ENCODE data around the gene IGFBP6.
"Not testable (repeated sequence)": the region's sequence is repeated elsewhere in the genome, so short reads cannot be mapped to it uniquely, and the experiment has no call there.

The IGFBP6 gene

DNA sequence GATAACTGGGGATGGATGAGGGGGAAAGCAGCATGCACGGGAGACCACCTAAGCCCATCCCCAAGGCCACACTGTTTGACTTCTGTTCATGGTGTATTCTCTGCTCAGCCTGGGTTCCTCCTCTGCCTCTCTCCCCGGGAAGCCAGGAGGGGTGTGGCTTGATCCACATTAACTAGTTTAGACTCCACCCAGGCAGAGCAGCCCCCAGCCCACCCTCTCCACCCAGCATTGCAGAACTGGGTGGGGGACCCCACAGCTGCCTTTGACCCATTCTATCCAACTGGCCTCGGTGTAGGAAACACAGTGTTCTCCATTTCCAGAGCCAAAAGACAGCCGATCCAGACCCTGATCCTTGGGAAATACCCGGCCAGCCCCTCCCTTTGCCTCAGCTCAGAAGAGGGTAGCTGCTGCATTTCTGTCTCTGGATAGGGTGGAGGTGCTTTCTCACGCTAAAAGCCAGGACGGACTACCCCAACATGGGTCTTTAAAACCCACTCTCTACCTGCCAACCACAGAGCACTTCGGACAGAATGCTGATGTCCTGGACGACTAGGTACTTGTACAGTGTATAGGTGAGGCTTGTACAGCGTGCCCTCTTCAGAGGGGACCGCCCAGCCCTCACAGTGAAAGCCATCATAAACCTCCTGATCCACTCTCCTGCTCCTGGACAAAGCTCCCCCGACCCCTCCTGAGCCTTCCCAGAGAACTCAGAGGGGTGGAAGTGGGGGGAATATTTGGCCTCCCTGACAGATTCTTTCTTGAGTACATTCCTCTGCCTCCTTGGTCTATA is 27.7 kb upstream of the IGFBP6 start:
- no peak for DNase-seq

DNA sequence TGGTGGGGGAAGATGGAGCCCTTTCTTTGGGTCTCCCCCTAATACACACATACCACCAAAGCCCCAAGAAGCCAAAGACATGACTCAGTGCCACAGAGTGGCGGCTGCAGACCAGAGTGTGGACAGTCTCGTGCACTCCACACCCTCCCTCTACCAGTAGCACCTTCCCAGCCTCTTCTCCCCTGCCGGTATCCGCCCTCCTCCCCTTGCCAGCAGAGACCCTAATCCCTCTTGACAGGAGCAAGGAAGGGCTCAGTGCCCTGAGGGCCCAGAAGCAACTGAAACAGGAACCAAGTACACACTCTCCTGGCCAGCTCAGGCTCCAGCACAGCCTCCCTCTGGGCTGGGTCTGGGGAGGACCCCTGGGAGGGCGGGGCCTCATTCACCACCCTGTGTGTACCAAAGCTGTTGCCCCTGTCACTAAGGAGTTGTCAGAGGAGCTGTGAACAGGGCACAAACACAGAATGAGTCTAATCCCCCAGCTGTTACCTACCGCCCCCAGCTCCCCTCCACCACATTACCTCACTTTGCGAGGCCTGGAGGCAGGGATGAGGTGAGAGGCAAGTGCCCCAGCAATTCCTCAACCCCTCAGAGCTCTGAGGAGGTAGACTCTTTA is 26.5 kb upstream of the IGFBP6 start:
- no peak for DNase-seq

DNA sequence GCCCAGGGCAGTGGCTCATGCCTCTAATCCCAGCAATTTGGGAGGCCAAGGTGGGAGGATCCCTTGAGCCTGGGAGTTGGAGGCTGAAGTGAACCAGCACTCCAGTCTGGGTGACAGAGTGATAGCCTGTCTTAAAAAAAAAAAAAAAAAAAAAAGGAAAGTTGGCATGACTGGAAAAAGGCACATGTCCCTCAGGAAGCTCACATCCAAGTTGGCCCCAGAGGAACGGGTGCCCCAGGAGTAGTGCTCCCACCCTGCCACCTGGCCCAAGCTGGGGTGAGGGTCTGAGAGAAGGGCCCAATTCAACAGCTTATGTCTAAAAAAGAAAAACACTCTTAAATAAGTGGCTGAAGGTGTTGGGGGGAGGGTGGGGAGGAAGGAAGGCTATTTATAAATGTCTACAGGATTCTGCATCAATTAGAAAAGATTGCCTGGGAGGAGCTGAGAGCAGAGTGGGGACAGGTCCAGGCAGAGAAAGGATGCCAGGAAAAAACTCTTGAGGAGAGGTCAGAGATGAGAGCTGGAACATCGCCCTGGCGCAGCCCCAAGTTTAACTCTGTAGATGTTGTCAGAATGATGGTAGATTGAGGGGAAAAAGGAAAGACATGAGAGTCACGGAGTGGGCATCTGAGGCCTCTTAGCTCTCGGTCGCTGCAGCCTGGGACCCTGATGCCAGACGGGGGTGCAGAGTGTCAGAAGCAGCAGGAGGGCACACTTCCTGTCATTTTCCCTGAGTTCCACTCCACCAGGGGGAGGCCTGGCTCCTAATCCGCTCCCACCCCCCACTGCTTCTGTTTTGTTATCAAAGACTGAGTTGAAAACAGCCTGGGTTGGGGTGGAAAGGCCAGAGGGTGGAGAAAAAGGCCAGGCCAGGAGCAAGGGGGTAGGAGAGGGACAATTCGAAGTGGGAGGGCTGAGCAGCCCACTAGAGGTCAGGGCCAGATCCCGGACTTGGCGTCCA is 25.6 kb upstream of the IGFBP6 start:
- DNase-seq = peak; percentile 10

DNA sequence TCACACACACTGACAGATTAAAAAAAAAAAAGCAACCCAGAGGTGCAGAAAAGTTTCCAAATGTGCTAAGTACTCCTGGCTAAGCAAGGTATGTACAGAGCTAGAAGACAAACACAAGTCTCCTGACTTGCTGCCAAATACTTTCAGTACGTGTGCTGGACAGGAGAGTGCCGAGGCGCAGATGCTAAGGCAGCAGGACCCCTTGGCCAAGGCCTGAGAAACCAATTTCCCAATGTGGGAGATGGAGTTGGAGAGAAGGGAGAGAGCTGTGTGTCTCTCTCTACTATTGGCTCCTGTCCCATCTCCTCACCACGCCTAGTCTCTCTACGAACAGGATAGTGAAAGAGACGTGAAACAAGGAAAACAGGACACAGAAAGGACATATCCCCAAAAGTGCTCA is 23.6 kb upstream of the IGFBP6 start:
- DNase-seq = no peak

DNA sequence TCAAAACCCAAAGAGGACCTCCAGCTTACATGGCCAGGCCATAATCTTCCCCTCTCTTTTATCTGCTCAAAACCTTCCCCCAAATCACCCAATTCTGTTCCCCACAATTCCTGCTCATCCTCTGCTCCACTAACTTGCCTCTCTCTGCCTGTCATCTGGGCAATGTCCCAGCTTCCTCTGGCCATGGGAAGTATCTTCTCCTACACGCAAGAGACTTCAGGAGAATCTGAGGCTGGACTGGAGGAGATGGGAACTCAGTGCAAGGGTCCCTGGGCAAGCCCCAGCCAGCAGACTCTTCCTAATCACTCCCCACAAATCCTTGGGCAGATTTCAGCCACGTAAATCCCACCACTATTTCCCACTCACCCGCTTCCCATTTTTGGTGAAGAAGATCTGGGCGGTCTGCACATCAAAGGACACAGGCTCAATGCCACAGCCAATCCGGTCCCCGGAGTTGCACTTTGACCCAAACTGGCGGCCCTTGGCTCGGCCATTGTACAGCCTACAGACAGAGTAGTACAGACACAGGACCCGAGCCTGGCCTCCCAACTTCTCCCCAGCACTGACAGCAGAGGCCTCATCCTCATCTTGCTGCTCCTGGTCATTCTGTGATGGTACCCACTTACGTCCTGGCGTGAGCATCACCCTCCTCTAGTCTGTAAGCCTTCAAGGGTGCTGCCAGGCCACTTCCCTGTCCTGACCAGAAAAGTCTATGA is 23.0 kb upstream of the IGFBP6 start:
- DNase-seq = no peak

DNA sequence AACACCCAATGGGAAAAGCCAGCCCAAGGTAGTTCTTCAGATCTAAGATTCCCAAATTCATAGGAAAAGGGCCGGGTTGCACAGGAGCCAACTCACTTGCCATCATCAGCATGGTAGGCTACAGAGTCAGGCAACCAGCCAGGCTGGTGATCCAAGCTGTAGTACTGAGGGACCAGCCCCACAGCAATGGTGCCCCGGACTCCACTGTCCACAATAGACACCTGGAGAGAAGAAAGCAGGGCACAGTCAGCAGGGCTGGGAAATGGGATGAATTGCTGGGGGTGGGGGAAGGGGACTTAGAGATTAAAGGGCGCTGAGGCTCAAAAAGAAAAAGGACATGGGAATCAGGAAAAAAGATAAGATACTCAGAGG is 22.5 kb upstream of the IGFBP6 start:
- DNase-seq = no peak

DNA sequence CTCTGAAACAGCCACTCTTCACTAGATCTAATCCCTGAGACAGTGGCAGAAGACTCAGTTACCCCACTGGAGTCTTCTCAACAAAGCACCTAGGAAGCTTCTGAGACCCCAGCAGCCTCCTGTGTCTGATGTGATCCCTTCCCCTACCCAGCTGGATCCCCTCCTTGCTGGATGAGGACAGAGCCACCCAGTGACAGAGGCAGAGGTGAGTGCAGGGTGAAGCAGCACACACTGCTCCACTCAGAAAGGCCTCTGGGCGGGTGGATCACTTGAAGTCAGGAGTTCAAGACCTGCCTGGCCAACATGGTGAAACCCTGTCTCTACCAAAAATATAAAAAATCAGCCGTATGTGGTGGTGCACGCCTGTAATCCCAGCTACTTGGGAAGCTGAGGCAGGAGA is 21.0 kb upstream of the IGFBP6 start:
- no peak for DNase-seq

DNA sequence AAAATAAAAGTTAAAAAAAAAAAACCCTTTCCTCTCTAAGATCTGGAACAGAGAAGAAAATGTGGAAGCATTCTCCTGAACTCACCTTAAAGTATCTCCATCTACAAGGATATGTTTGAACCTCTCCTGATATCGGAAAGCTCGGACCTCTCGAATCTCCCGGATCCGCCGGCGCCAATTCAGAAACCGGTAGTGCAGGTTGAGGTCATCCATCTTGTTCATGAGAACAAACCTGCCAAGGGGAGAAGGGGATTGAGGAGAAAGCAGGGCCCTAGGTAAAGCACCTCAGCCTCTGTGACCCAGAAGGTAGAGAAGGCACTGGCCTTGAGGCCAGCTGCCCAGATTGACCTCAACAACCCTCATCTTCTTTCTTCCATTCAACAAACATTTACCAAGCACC is 20.4 kb upstream of the IGFBP6 start:
- DNase-seq = no peak

DNA sequence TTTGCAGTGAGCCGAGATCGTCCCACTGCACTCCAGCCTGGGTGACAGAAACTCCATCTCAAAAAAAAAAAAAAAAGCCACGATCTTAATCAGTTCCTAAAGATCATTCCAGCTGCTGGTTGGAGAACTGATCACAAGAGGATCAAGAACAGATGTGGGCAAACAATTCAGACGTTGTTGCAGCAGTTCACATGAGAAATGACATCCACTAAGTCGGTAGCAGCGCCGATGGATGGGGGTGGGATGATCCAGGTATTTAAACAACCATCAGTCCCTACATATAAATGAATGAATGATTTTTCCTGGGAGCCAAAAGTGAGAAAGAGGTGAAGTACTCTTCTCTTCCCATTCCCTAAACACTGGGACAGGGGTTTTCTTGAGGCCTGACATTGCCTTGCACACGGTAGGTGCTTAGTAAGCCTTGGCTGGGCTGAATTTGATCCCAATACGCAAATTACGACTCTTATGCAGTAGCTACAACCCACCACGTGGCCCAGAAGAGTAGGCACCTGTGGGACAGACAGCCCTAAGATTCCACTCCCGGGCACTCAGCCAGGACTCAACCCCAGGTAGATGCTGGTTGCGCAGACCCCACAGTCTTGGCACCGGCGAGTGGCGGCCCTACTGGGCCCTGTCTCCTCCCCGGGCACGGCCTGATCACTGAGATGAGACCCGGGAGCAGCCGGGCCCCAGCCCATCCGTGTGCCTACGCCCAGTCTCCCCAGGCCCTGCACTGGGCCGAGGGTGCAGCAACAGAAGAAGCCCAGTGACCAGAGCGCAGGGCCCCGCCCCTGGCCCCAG is 18.8 kb upstream of the IGFBP6 start:
- peak; percentile 73 for DNase-seq

DNA sequence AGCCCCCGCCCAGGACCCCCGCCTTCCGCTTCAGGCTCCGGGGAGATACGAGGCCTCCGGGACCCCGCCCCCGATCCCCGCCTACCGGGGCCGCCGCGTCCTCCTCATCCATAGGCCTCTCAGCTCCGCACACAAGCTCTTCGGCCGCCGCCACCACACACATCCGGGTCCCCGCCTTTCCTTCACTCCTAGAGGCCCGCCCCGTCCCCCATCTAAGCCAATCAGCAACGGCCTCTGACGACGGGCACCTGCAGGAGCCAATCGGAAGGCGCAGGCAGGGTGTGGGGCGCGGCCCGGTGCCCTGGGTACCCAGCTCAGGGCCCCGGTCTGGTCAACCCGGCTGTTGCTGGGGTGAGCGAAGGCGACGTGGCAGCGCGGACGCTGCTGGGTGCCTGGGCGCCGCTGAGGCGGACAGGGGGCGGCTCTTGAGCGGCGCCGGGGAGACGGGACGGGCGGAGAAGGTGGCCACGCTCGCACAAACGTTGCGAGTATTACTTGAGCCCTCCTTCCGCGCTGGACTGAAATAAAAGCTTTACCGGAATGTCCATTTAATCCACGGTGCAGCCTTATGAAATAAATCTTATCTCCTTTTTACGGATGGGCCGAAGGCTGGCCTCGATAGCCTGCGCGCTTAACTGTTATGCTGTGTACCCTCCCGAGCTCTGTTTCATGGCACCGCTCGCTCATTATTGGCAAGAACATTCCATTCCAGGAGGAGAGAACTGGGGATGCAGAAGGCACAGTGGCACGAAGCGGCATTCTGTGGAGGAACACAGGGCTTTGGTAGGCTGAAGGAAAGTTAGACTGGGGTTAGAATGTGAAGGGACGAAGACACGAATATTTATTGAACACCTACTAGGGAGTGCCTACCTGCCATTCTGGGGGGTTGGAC is 18.0 kb upstream of the IGFBP6 start, which contains the start of gene SPRYD3:
TSS of gene SPRYD3 (minus strand) at position 165 of the 892 bp plus-strand sequence. CDS start at position 108, 57 bp downstream.
- DNase-seq = peak; percentile 99

DNA sequence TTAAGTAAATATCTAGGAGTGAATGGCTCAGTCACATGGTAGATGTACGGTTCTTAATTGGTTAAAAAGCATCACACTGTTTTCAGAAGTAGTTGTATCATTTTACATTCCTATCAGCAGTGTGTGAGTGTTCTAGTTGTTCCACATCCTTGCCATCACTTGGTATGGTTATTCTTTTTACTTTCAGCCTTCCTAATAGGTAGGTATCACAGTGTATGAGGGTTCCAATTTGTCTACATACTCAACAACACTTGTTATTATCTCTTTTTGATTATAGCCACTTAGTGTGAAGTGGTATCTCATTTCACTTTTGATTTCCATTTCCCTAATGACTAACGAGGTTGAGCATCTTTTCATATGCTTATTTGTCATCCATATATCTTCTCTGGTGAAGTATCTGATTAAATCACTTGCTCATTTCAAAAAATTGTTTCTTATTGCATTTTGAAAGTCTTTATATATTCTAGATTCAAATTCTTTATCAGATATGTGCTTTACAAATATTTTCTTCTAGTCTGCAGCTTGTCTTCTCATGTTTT is 14.8 kb upstream of the IGFBP6 start:
- no peak for DNase-seq

DNA sequence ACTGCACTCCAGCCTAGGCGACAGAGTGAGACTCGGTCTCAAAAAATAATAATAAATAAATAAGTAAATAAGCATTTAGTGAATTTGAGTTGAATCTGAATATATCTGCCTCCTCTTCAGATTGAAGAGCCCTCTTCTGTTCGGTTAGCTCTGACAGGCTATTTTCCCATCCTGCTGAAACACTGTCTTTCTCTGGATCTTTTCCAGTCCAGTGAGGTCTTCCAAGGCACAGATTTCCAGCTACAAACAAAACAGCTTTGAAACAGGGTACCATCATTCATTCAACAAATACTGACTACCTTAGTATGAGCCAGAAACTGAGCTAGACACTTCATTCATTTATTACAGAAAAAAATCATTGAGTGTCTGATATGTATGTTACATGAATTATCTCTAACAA is 11.1 kb upstream of the IGFBP6 start:
- DNase-seq = no peak

DNA sequence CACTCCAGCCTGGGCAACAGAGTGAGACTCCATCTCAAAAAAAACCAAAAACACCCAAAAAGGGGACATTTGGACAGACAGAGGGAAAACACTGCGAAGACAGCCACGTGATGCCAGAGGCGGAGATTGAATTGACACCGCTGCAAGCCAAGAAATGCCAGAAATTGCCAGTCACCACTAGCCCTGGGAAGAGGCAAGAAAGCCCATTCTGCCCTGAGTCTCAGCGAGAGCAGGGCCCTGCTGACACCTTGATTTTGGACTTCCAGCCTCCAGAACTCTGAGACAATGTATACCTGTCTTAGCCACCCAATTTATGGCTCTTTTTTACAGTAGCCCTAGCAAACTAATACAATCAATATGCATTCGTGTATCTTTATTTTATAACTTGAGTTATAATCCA is 7.4 kb upstream of the IGFBP6 start:
- no peak for DNase-seq

DNA sequence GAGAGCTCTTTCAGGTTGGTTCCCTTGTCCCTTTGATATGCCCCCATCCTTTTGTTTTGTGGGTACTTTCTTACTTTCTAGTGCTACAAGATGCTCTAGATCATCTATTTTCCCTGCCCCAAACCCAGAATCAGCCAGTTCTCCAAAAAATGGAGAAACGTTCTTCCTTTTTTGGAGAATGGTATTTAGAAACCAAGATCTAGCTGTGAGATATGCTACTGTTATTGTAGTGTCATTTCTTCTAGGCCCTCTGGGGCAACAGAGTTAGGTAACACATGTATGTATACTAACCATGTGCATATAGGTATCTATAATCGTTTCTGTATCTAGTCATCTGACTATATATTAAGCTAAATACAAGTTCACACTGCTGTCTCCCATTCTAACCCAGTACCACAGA is 6.9 kb upstream of the IGFBP6 start:
- no peak for DNase-seq

DNA sequence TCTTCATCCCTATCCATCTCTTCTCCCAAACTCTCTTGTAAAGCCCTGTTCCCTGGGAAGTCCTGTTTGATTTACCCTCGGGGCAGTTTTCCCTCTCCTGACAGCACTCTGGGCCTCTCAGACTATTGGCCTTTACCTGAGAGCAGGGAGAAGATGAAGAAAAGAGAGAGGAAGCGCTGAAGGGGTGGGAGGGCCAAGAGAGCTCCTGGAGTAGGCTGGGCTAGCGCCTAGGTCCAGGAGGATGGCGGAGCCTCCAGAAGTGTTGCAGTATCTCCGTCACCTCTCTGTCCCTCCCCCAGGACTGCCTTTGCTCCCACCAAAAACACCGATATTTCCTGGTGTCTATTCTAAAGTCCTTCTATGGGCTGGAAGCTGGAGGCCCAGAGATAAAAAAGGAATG is 5.7 kb upstream of the IGFBP6 start:
- no peak for DNase-seq

DNA sequence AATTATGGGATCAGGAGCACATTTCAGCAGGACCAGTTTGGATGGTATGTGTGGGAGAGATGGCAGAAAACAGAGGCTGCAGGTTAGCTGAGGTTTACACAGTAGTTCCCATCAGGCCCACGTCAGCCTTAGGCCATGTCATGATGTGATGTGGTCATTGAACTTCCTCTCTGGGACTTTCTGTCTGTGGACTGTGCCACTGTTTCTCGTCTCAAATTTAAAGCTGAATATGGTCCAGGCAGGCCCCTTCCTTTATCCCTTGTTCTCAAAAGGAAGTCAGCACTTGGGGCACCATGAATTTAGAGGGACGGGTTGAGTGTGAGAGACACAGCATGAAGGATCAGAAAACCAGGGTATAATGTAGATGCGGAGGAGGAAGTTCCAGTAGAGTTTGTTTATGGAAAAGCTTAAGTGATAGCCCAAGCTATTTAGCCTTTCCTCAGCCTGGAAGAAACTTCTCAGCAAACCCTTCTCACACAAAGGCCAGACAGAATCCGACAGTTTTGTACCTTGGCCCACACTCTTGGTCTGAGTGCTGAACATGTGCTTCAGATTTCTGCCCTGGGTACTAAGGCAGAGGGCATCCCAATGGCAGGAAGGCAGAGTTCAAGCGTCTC is 3.6 kb upstream of the IGFBP6 start:
- DNase-seq = no peak

DNA sequence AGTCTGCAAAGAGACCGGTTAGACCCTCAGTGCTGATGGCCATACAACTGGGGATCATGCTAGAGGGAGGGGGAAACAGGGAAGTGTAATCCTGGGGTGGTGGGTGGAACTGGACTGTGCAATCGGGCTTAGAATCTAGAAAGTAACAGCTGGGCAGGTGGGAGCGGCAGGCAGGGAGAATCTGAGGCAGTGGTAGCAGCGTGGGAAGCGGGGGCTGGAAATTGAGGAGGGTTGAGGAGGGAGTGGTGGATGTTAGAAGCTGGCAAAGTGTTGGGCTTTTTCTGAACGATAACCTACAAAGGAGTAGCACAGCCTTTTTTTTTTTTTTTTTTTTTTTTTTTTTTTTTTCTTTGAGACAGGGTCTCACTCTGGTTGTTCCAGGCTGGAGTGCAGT is 3.1 kb upstream of the IGFBP6 start:
- no peak for DNase-seq

DNA sequence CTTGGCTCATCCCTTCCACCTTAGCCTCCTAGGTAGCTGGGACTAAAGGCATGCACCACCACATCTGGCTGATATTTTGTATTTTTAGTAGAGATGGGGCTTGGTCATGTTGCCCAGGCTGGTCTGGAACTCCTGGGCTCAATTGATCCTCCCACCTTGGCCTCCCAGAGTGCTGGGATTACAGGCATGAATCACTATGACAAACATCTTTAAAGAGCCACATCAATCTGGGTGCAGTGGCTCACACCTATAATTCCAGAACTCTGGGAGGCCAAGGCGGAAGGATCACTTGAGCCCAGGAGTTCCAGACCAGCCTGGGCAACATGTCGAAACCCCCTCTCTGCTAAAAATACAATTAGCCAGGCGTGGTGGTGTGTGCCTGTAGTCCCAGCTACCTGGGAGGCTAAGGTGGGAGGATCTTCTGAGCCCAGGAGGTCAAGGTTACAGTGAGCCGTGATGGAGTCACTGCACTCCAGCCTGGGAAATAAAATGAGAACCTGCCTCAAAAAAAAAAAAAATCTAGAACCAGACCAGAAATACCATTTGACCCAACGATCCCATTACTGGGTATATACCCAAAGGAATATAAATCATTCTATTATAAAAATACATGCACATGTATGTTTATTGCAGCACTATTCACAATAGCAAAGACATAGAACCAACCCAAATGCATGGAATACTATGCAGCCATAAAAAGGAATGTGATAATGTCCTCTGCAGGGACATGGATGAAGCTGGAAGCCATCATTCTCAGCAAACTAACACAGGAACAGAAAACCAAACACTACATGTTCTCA is 2.5 kb upstream of the IGFBP6 start:
- not testable (repeated sequence) for DNase-seq

DNA sequence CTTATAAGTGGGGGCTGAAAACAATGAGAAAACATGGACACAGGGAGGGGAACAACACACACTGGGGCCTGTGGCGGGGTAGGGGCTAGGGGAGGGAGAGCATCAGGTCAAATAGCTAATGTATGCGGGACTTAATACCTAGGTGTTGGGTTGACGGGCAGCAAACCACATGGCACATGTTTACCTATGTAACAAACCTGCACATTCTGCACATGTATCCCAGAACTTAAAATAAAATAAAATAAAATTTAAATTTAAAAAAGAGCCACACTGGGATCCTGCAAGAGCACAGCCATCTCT is 1.9 kb upstream of the IGFBP6 start:
- DNase-seq = not testable (repeated sequence)

Data from right kidney (tissue), 1 donor.